ENCODE measurements around the gene SKOR1.

The SKOR1 gene

GRCh38 chr15:67832897-67833709 lies 7.8 kb downstream of the SKOR1 start:
- DNase-seq = no peak

GRCh38 chr15:67833710-67834511 lies 8.6 kb downstream of the SKOR1 start:
- no peak for DNase-seq

GRCh38 chr15:67834581-67835296 lies 9.4 kb downstream of the SKOR1 start:
- DNase-seq = no peak

- no peak for DNase-seq
These were observed 10.2 kb downstream of the SKOR1 start for GRCh38 chr15:67835297-67836133.

GRCh38 chr15:67836134-67836455 lies 10.8 kb downstream of the SKOR1 start:
- DNase-seq = no peak

- DNase-seq = no peak
These were observed 11.2 kb downstream of the SKOR1 start for GRCh38 chr15:67836477-67836876.

- DNase-seq = no peak
These were observed 11.6 kb downstream of the SKOR1 start for GRCh38 chr15:67836955-67837354.

GRCh38 chr15:67838789-67839332 lies 13.6 kb downstream of the SKOR1 start:
- no peak for DNase-seq

GRCh38 chr15:67839499-67839928 lies 14.2 kb downstream of the SKOR1 start:
- no peak for DNase-seq

GRCh38 chr15:67839929-67840748 lies 14.8 kb downstream of the SKOR1 start, which contains the start of gene RNU6-1:
Gene RNU6-1, minus strand, starts transcription at chr15:67840045.
- DNase-seq = peak; percentile 77

GRCh38 chr15:67840749-67841512 lies 15.6 kb downstream of the SKOR1 start:
- DNase-seq = no peak

- DNase-seq = no peak
These were observed 16.1 kb downstream of the SKOR1 start for GRCh38 chr15:67841513-67841762.

- no peak for DNase-seq
These were observed 17.8 kb downstream of the SKOR1 start for GRCh38 chr15:67843092-67843501.

- no peak for DNase-seq
These were observed 18.5 kb downstream of the SKOR1 start for GRCh38 chr15:67843571-67844387.

- DNase-seq = no peak
These were observed 20.7 kb downstream of the SKOR1 start for GRCh38 chr15:67845974-67846373.

GRCh38 chr15:67849538-67849937 lies 24.2 kb downstream of the SKOR1 start:
- no peak for DNase-seq

GRCh38 chr15:67850336-67850735 lies 25.0 kb downstream of the SKOR1 start:
- DNase-seq = no peak

GRCh38 chr15:67850994-67851571 lies 25.8 kb downstream of the SKOR1 start:
- DNase-seq = no peak

GRCh38 chr15:67852418-67852817 lies 27.1 kb downstream of the SKOR1 start:
- no peak for DNase-seq

GRCh38 chr15:67853454-67853853 lies 28.1 kb downstream of the SKOR1 start:
- no peak for DNase-seq

All from DMS 273 treated with DMSO at 0.1 percent for 48 hours (cell line).